Suprapubic skin (tissue), 3 donors: ENCODE data around the gene MOB3C.

Experiments
- POLR2A ChIP-seq, 2 donors: fragments of 450-650 bp; IDR thresholded peaks; one replicate each; pipeline ENCODE4 v1.6.1; 2017; ENCODE audit warnings: antibody characterized with exemption in 2 of 2, mild to moderate bottlenecking in 2 of 2, moderate library complexity in 2 of 2
- TF ChIP-seq, protein P1 (sequence below), 2 donors: fragments of 200-600 bp in 1 of 2; fragments of 450-650 bp in 1 of 2; sonication (generic) in 1 of 2; IDR thresholded peaks; one replicate each; pipeline ENCODE4 v1.5.1; 2016 to 2019; ENCODE audit warnings: antibody characterized with exemption in 2 of 2, mild to moderate bottlenecking in 1 of 2, moderate library complexity in 1 of 2

DNA sequence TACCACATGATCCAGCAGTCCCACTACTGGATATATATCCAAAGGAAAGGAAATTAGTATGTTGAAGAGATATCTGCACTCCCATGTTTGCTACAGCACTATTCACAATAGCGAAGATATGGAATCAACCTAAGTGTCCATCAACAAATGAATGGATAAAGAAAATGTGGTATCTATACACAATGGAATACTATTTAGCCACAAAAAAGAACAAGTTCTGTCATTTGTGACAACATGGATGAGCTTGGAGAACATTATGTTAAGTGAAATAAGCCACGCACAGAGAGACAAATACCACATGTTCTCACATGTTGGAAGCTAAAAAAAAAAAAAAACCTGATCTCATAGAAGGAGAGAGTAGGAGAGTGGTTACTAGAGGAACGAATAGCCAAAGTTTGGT lies 33.9 kb upstream of the MOB3C start:
- TF ChIP-seq, protein P1, sequence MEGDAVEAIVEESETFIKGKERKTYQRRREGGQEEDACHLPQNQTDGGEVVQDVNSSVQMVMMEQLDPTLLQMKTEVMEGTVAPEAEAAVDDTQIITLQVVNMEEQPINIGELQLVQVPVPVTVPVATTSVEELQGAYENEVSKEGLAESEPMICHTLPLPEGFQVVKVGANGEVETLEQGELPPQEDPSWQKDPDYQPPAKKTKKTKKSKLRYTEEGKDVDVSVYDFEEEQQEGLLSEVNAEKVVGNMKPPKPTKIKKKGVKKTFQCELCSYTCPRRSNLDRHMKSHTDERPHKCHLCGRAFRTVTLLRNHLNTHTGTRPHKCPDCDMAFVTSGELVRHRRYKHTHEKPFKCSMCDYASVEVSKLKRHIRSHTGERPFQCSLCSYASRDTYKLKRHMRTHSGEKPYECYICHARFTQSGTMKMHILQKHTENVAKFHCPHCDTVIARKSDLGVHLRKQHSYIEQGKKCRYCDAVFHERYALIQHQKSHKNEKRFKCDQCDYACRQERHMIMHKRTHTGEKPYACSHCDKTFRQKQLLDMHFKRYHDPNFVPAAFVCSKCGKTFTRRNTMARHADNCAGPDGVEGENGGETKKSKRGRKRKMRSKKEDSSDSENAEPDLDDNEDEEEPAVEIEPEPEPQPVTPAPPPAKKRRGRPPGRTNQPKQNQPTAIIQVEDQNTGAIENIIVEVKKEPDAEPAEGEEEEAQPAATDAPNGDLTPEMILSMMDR (IDR thresholded peaks at IDR 0.05): no peak
- no peak for TF ChIP-seq POLR2A (IDR thresholded peaks at IDR 0.05)
